ENCODE measurements around the gene WDHD1.

The WDHD1 gene

GRCh38 chr14:54933006-54933405 lies 93.9 kb downstream of the WDHD1 start:
- Histone ChIP-seq H3K9me3 (ENCODE audit: insufficient read depth, low read length) (no peaks in the 10 kb centered on the region), H3K79me2 (ENCODE audit: insufficient read depth, low read length) (no peaks in the 10 kb centered on the region), H3K9ac (ENCODE audit: low read length) (no peak overlapping the region)

GRCh38 chr14:54931598-54932340 lies 95.1 kb downstream of the WDHD1 start:
- Histone ChIP-seq H3K36me3 (ENCODE audit: low read length) (no peaks in the 10 kb centered on the region), H3K9me3 (ENCODE audit: insufficient read depth, low read length) (no peaks in the 10 kb centered on the region), H3K9me2 (replicated peaks; ENCODE audit: insufficient read depth, low read length) (no peaks in the 10 kb centered on the region), H3K27me3 (ENCODE audit: low read length) (no peaks in the 10 kb centered on the region), H3K9ac (ENCODE audit: low read length) (no peak overlapping the region), H4K20me1 (ENCODE audit: low read depth, low read length) (no peaks in the 10 kb centered on the region), H3K79me2 (ENCODE audit: insufficient read depth, low read length) (no peaks in the 10 kb centered on the region), H3K4me2 (ENCODE audit: low read depth, low read length, poor library complexity, severe bottlenecking) (no peak overlapping the region), H3K27ac (ENCODE audit: low read depth, low read length) (no peak overlapping the region), H3F3A (ENCODE audit: insufficient read depth) (0 out of 2 replicates have a peak, but pooled peaks cover 2% of the 10 kb centered on the region), H2AFZ (ENCODE audit: low read depth, low read length, severe bottlenecking) (no peak overlapping the region), H3K4me3 (ENCODE audit: insufficient read depth, low read length, poor library complexity, severe bottlenecking) (no peak overlapping the region)
- TF ChIP-seq CTCF (IDR thresholded peaks at IDR 0.05; ENCODE audit: insufficient read depth, low read length, poor library complexity, severe bottlenecking) (no peak), EZH2phosphoT487 (conservative IDR thresholded peaks at IDR 0.05; ENCODE audit: low read length) (no peak)

More at GRCh38 chr14:54933006-54933405, 93.9 kb downstream of the WDHD1 start:
- Histone ChIP-seq H3F3A (ENCODE audit: insufficient read depth) (no peaks in the 10 kb centered on the region), H3K9me2 (replicated peaks; ENCODE audit: insufficient read depth, low read length) (no peaks in the 10 kb centered on the region), H3K4me2 (ENCODE audit: low read depth, low read length, poor library complexity, severe bottlenecking) (no peak overlapping the region), H3K36me3 (ENCODE audit: low read length) (peaks cover 10% of the 10 kb centered on the region; the same call in 1 of the 2 replicates), H3K27ac (ENCODE audit: low read depth, low read length) (no peak overlapping the region), H3K4me3 (ENCODE audit: insufficient read depth, low read length, poor library complexity, severe bottlenecking) (no peak overlapping the region), H3K27me3 (ENCODE audit: low read length) (no peaks in the 10 kb centered on the region), H4K20me1 (ENCODE audit: low read depth, low read length) (no peaks in the 10 kb centered on the region), H2AFZ (ENCODE audit: low read depth, low read length, severe bottlenecking) (no peak overlapping the region)
- TF ChIP-seq EZH2phosphoT487 (conservative IDR thresholded peaks at IDR 0.05; ENCODE audit: low read length), result no peak
- TF ChIP-seq CTCF (IDR thresholded peaks at IDR 0.05; ENCODE audit: insufficient read depth, low read length, poor library complexity, severe bottlenecking), result no peak

GRCh38 chr14:54931101-54931500 lies 95.8 kb downstream of the WDHD1 start:
- Histone ChIP-seq H3K36me3 (ENCODE audit: low read length) (no peaks in the 10 kb centered on the region), H2AFZ (ENCODE audit: low read depth, low read length, severe bottlenecking) (no peak overlapping the region), H3K27me3 (ENCODE audit: low read length) (no peaks in the 10 kb centered on the region), H3K9ac (ENCODE audit: low read length) (no peak overlapping the region), H3K9me3 (ENCODE audit: insufficient read depth, low read length) (no peaks in the 10 kb centered on the region), H3K9me2 (replicated peaks; ENCODE audit: insufficient read depth, low read length) (no peaks in the 10 kb centered on the region), H3K79me2 (ENCODE audit: insufficient read depth, low read length) (no peaks in the 10 kb centered on the region), H3K4me3 (ENCODE audit: insufficient read depth, low read length, poor library complexity, severe bottlenecking) (no peak overlapping the region), H3F3A (ENCODE audit: insufficient read depth) (0 out of 2 replicates have a peak, but pooled peaks cover 2% of the 10 kb centered on the region), H3K27ac (ENCODE audit: low read depth, low read length) (no peak overlapping the region), H4K20me1 (ENCODE audit: low read depth, low read length) (no peaks in the 10 kb centered on the region), H3K4me2 (ENCODE audit: low read depth, low read length, poor library complexity, severe bottlenecking) (no peak overlapping the region)
- TF ChIP-seq CTCF (IDR thresholded peaks at IDR 0.05; ENCODE audit: insufficient read depth, low read length, poor library complexity, severe bottlenecking), result no peak
- no peak for TF ChIP-seq EZH2phosphoT487 (conservative IDR thresholded peaks at IDR 0.05; ENCODE audit: low read length)

Measured in SU-DHL-6 (cell line).